ENCODE measurements around the gene PDE6D. TPM values are rescaled to one million over a fixed set of nuclear protein-coding genes. Genes with fewer than 3 reads are reported as not detected.

The PDE6D gene
- total and polyA plus RNA-seq, 2 experiments from 2014 or later, result 35.2 to 55.6 TPM

GRCh38 chr2:231764124-231764523, 17.0 kb downstream of the PDE6D start:
- Mint-ChIP-seq H3K4me3 (no peak overlapping the region), H3K27me3 (ENCODE audit: insufficient read depth, low read depth, poor library complexity) (no peaks in the 10 kb centered on the region), H3K36me3 (ENCODE audit: low read depth) (no peaks in the 10 kb centered on the region), H3K9me3 (no peaks in the 10 kb centered on the region), H3K4me1 (peaks cover 10% of the 10 kb centered on the region; the same call in 2 of the 3 replicates), H3K27ac (no peak overlapping the region)
- no peaks in the 10 kb centered on the region for H4K20me1 ChIP-seq (replicated peaks; ENCODE audit: insufficient read depth)
- H3K79me2 ChIP-seq (replicated peaks; ENCODE audit: insufficient read depth), result no peaks in the 10 kb centered on the region; the same call in 1 of the 2 replicates
- no peaks in the 10 kb centered on the region for H3K9me2 ChIP-seq (ENCODE audit: insufficient read depth)
- H3F3A ChIP-seq (replicated peaks; ENCODE audit: low read depth), result 0 out of 2 replicates have a peak, but pooled peaks cover 4% of the 10 kb centered on the region
- H2AFZ ChIP-seq, result no peak overlapping the region
- ATAC-seq (no peak), DNase-seq (ENCODE audit: low spot score) (no peak)
- no peak overlapping the region; the same call in 1 of the 2 replicates for H3K27ac ChIP-seq (ENCODE audit: low read depth)
- TF ChIP-seq POLR2AphosphoS5 (IDR thresholded peaks at IDR 0.05; ENCODE audit: low read depth) (no peak), EZH2 (IDR thresholded peaks at IDR 0.05; ENCODE audit: low read depth, unreplicated experiment) (no peak), REST (IDR thresholded peaks at IDR 0.05; ENCODE audit: unreplicated experiment) (no peak)
- H3K4me1 ChIP-seq (ENCODE audit: insufficient read depth), result peaks cover 5% of the 10 kb centered on the region; the same call in 1 of the 2 replicates
- H3K27me3 ChIP-seq (ENCODE audit: insufficient read depth), result no peaks in the 10 kb centered on the region
- no peak overlapping the region for H3K4me2 ChIP-seq
- H3K4me3 ChIP-seq, result no peak overlapping the region
- H3K36me3 ChIP-seq (ENCODE audit: insufficient read depth), result no peaks in the 10 kb centered on the region

GRCh38 chr2:231761735-231762134, 19.3 kb downstream of the PDE6D start:
- Histone ChIP-seq H3K9me2 (ENCODE audit: insufficient read depth) (no peaks in the 10 kb centered on the region), H3K4me1 (ENCODE audit: insufficient read depth) (no peaks in the 10 kb centered on the region), H3F3A (replicated peaks; ENCODE audit: low read depth) (0 out of 2 replicates have a peak, but pooled peaks cover 4% of the 10 kb centered on the region), H3K4me3 (no peak overlapping the region), H3K4me2 (no peak overlapping the region), H3K36me3 (ENCODE audit: insufficient read depth) (no peaks in the 10 kb centered on the region), H2AFZ (no peak overlapping the region), H3K27ac (ENCODE audit: low read depth) (no peak overlapping the region), H4K20me1 (replicated peaks; ENCODE audit: insufficient read depth) (0 out of 2 replicates have a peak, but pooled peaks cover 3% of the 10 kb centered on the region), H3K27me3 (ENCODE audit: insufficient read depth) (no peaks in the 10 kb centered on the region), H3K79me2 (replicated peaks; ENCODE audit: insufficient read depth) (no peaks in the 10 kb centered on the region; the same call in 1 of the 2 replicates)
- Mint-ChIP-seq H3K4me3 (no peak overlapping the region), H3K4me1 (0 out of 3 replicates have a peak, but pooled peaks cover 3% of the 10 kb centered on the region), H3K36me3 (ENCODE audit: low read depth) (no peaks in the 10 kb centered on the region), H3K27ac (no peak overlapping the region), H3K27me3 (ENCODE audit: insufficient read depth, low read depth, poor library complexity) (no peaks in the 10 kb centered on the region), H3K9me3 (no peaks in the 10 kb centered on the region)
- no peak for DNase-seq (ENCODE audit: low spot score)
- no peak for ATAC-seq
- TF ChIP-seq CTCF (conservative IDR thresholded peaks at IDR 0.05; ENCODE audit: low read depth in 2 of 2) (no peak), EZH2phosphoT487 (IDR thresholded peaks at IDR 0.05; ENCODE audit: unreplicated experiment) (no peak), ZNF114 (CRISPR knock-in tag; IDR thresholded peaks at IDR 0.05) (no peak), JUNB (IDR thresholded peaks at IDR 0.05; ENCODE audit: unreplicated experiment) (no peak), CREB1 (CRISPR knock-in tag; IDR thresholded peaks at IDR 0.05; ENCODE audit: low read depth) (no peak), POLR2AphosphoS5 (IDR thresholded peaks at IDR 0.05; ENCODE audit: low read depth) (no peak), STAT1 (IDR thresholded peaks at IDR 0.05; ENCODE audit: unreplicated experiment) (no peak), ETS1 (IDR thresholded peaks at IDR 0.05) (no peak), NANOG (IDR thresholded peaks at IDR 0.05; ENCODE audit: borderline replicate concordance) (no peak)

Measured in GM23338 (cell line).